ENCODE data around the gene MT1A.
A peak's percentile ranks its signal among the peaks of the same experiment; 100 is the strongest.

DNA sequence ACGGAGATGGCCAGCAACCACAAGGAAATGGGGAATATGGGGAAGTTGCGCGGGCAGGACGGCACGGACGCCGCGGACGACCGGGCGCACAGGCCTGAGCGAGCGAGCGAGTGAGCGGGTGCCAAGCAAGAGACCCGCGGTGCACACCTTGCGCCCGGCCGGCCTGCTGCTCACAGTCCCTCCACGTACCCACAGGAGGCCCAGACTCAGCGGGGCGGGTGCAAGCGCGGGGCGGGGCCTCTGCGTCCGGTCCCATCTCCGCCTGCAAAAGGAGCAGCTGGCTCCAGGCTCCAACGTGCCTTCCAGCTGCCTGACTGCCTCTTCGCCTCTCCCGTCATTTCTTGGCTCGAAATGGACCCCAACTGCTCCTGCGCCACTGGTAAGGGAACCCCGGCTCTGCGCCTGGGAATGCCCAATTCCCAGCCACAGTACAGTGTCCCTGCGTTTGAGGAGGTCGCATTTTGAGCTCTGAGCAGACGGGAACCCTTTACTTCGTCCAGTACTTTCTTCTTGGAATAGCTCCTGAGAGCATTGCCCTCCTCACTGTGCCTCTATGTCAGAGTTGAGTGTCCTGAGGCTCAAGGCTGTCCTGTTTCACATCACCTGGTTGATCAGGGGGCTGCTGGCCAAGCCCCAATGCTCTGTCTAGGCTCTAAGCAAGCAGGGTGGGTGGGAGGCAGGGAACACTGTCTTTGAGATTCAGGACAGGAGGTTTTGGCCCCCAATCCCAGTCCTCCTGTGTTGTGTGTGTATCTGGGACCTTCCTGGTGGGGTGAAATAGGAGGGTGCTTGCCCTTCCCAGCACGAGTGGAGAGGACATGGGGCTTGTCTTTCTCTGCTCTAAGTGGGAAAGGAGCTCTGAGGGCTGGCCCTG lies 21.0 kb upstream of the MT1A start:
- TF ChIP-seq REST (IDR thresholded peaks at IDR 0.05; ENCODE audit: insufficient read depth in 1 of 2, low read depth in 2 of 2, low read length in 1 of 2) (0 out of 4 replicates have a peak, but pooled peaks of 1 of the 2 experiments have one; percentile 21), TCF7L2 (IDR thresholded peaks at IDR 0.05; ENCODE audit: low read depth, low read length) (no peak), SIN3A (IDR thresholded peaks at IDR 0.05; ENCODE audit: borderline replicate concordance, insufficient read depth, low read depth, low read length) (no peak)
- TF ChIP-seq, protein P1, sequence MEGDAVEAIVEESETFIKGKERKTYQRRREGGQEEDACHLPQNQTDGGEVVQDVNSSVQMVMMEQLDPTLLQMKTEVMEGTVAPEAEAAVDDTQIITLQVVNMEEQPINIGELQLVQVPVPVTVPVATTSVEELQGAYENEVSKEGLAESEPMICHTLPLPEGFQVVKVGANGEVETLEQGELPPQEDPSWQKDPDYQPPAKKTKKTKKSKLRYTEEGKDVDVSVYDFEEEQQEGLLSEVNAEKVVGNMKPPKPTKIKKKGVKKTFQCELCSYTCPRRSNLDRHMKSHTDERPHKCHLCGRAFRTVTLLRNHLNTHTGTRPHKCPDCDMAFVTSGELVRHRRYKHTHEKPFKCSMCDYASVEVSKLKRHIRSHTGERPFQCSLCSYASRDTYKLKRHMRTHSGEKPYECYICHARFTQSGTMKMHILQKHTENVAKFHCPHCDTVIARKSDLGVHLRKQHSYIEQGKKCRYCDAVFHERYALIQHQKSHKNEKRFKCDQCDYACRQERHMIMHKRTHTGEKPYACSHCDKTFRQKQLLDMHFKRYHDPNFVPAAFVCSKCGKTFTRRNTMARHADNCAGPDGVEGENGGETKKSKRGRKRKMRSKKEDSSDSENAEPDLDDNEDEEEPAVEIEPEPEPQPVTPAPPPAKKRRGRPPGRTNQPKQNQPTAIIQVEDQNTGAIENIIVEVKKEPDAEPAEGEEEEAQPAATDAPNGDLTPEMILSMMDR (IDR thresholded peaks at IDR 0.05) = no peak
